ENCODE data around the gene INO80B.

- TF ChIP-seq CTCF (IDR thresholded peaks at IDR 0.05) = no peak
- no peak for TF ChIP-seq POLR2A (IDR thresholded peaks at IDR 0.05)
These were observed 37.7 kb upstream of the INO80B start for GRCh38 chr2:74417197-74417596.
